Ishikawa (cell line): ENCODE results near the gene DSP.

ENCODE experiments used
- EGR1 ChIP-seq: IDR thresholded peaks from 2 replicates; pipeline ENCODE4 v1.6.1; 2012
- EP300 ChIP-seq: IDR thresholded peaks from 2 replicates; pipeline ENCODE4 v1.6.1; 2012; ENCODE audit warnings: borderline replicate concordance
- FOXM1 ChIP-seq: IDR thresholded peaks from 2 replicates; pipeline ENCODE4 v1.6.1; 2012; ENCODE audit warnings: low read depth, borderline replicate concordance
- RAD21 ChIP-seq: IDR thresholded peaks from 2 replicates; pipeline ENCODE4 v1.6.1; 2012; ENCODE audit warnings: low read depth
- TAF1 ChIP-seq: IDR thresholded peaks from 2 replicates; pipeline ENCODE4 v1.6.1; 2012; ENCODE audit warnings: low read depth, mild to moderate bottlenecking
- TF ChIP-seq, protein P1 (sequence below): IDR thresholded peaks from 2 replicates; pipeline ENCODE4 v1.6.1; 2012; ENCODE audit warnings: low read depth, mild to moderate bottlenecking

DNA sequence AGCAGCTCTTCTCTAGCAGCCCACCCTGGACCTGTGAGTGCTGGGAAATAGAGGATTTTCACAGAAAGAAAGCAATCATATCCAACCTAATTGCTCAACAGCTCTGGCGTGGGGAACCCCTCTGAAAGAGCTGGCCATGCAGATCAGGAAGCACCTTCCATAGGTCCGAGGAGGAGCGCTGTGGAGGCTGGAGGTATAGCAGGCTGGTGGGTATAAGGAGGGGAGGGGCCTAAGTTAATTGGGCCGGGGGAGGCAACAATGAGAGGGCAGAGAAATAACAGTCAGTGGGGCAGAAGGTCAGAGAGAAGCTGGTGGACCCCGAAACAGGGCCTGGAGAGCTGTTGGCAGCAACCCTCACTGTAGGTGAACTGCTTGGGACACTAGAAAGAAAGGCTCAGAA is 89.3 kb downstream of the DSP start:
- TF ChIP-seq TAF1 (no peak), EGR1 (no peak), FOXM1 (no peak), RAD21 (no peak), EP300 (no peak)
- TF ChIP-seq, protein P1, sequence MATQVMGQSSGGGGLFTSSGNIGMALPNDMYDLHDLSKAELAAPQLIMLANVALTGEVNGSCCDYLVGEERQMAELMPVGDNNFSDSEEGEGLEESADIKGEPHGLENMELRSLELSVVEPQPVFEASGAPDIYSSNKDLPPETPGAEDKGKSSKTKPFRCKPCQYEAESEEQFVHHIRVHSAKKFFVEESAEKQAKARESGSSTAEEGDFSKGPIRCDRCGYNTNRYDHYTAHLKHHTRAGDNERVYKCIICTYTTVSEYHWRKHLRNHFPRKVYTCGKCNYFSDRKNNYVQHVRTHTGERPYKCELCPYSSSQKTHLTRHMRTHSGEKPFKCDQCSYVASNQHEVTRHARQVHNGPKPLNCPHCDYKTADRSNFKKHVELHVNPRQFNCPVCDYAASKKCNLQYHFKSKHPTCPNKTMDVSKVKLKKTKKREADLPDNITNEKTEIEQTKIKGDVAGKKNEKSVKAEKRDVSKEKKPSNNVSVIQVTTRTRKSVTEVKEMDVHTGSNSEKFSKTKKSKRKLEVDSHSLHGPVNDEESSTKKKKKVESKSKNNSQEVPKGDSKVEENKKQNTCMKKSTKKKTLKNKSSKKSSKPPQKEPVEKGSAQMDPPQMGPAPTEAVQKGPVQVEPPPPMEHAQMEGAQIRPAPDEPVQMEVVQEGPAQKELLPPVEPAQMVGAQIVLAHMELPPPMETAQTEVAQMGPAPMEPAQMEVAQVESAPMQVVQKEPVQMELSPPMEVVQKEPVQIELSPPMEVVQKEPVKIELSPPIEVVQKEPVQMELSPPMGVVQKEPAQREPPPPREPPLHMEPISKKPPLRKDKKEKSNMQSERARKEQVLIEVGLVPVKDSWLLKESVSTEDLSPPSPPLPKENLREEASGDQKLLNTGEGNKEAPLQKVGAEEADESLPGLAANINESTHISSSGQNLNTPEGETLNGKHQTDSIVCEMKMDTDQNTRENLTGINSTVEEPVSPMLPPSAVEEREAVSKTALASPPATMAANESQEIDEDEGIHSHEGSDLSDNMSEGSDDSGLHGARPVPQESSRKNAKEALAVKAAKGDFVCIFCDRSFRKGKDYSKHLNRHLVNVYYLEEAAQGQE, result no peak
